Natural killer cell treated with Interleukin-12 subunit alpha and Interleukin-12 subunit beta and Interleukin-15 and Interleukin-18, amount 100 ng/mL, for 72 hours (primary cell): ENCODE results near the gene CSMD2. TPM values are rescaled to one million over a fixed set of nuclear protein-coding genes. Genes with fewer than 3 reads are reported as not detected.

Source experiments
- ATAC-seq, 2 donors: fragments of 150-1000 bp; cut with Tn5 transposase in 1 of 2; sonication (Bioruptor Pico), chemical (Tn5 transposase) in 1 of 2; 2 replicates each; pipeline ENCODE4 v1.10.0; 2021
- DNase-seq: peaks from one replicate; pipeline ENCODE4 v3.0.0; 2022; ENCODE audit warnings: low spot score
- H3K27ac Mint-ChIP-seq, 2 donors: 1 replicate in 1 of 2; 2 replicates in 1 of 2; pipeline ENCODE4 v1.8.0; 2022; ENCODE audit warnings: mixed read lengths in 2 of 2, mild to moderate bottlenecking in 1 of 2, moderate library complexity in 1 of 2
- H3K27me3 Mint-ChIP-seq, 2 donors: 1 replicate in 1 of 2; 2 replicates in 1 of 2; pipeline ENCODE4 v1.8.0; 2022; ENCODE audit warnings: mixed read lengths in 2 of 2
- H3K36me3 Mint-ChIP-seq: one replicate; pipeline ENCODE4 v1.8.0; 2022; ENCODE audit warnings: mixed read lengths
- H3K4me1 Mint-ChIP-seq, 2 donors: 1 replicate in 1 of 2; 2 replicates in 1 of 2; pipeline ENCODE4 v1.8.0; 2022; ENCODE audit warnings: low read depth in 2 of 2, mixed read lengths in 2 of 2, mild to moderate bottlenecking in 1 of 2
- H3K4me3 Mint-ChIP-seq: one replicate; pipeline ENCODE4 v1.8.0; 2022; ENCODE audit warnings: mixed read lengths
- H3K9me3 Mint-ChIP-seq: 2 replicates; pipeline ENCODE4 v1.8.0; 2022; ENCODE audit warnings: mixed read lengths
- total RNA-seq, 2 donors: library from RNA; stranded (reverse); gene quantifications; one replicate each; pipeline ENCODE4 v1.2.3, GENCODE V29; 2022

Gene CSMD2
- total RNA-seq, 2 donors from 2014 or later, result not detected

DNA sequence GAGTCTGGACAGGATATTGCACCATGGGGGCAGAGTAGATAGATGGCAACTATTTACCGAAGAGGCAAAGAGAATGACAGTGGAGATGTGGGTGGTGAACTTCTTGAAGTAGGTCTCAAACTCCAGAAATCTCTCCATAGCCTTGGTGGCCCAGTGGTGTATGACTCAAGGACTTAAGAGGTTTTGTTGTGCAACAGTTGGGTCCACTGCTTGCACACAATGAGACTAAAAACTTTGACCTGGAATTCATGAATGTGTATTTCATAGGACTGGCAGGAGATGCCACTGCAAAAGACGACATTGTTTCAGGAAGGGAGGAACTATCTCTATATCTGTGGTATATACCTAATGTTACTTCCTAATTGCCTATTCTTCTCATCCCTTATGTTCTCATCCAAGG lies 616.7 kb downstream of the CSMD2 start:
- Mint-ChIP-seq H3K4me3 (no peak overlapping the region), H3K9me3 (peaks cover 7% of the 10 kb centered on the region), H3K36me3 (no peaks in the 10 kb centered on the region), H3K4me1 (no peaks in the 10 kb centered on the region), H3K27me3 (peaks cover 26 to 37% of the 10 kb centered on the region in 2 donors), H3K27ac (no peak overlapping the region)
- DNase-seq, result no peak
- ATAC-seq, result no peak

DNA sequence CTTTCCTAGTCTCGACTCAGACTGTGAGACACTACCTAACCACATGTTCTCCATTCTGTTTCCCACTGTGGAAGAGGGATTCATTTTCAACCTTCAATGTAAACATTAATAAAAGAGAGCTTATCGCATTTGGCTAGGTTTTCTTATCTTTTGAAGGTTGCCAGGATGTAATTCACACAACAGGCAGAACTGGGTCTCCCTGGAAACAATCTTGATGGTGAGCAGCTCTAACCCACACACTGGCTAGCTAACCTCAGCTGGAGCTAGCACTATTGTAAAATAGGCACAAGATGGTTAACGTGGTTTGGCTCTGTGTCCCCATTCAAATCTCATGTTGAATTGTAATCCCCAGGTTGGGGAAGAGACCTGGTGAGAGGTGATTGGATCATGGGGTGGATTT lies 617.5 kb downstream of the CSMD2 start:
- Mint-ChIP-seq H3K27ac (no peak overlapping the region), H3K9me3 (peaks cover 7% of the 10 kb centered on the region), H3K36me3 (no peaks in the 10 kb centered on the region), H3K27me3 (peaks cover 26 to 34% of the 10 kb centered on the region in 2 donors), H3K4me1 (no peaks in the 10 kb centered on the region), H3K4me3 (no peak overlapping the region)
- DNase-seq, result no peak
- no peak for ATAC-seq

DNA sequence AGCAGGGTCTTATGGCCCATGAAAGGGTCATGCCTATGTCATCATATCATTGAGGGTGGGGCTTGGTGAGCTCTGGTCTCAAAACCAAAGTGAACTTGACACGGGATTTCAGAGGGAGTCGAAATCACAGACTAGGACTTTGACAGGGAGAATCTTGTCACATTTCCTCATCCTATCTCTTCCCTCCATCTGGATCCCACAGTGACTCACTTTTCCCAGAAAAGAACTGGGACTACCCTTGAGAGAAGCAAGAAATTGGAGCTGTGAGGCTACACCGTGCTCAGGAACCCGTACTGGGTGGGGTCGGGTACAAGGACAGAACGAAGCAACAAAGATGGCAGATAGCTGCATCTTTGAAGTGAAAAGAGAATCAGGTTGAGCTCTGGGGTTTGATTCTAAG lies 623.1 kb downstream of the CSMD2 start:
- no peaks in the 10 kb centered on the region for H3K36me3 Mint-ChIP-seq
- H3K27me3 Mint-ChIP-seq, result peaks cover 13 to 28% of the 10 kb centered on the region in 2 donors
- DNase-seq (no peak), ATAC-seq (no peak)
- H3K4me1 Mint-ChIP-seq, result no peaks in the 10 kb centered on the region
- H3K4me3 Mint-ChIP-seq, result no peak overlapping the region
- no peak overlapping the region for H3K27ac Mint-ChIP-seq
- H3K9me3 Mint-ChIP-seq, result no peaks in the 10 kb centered on the region

DNA sequence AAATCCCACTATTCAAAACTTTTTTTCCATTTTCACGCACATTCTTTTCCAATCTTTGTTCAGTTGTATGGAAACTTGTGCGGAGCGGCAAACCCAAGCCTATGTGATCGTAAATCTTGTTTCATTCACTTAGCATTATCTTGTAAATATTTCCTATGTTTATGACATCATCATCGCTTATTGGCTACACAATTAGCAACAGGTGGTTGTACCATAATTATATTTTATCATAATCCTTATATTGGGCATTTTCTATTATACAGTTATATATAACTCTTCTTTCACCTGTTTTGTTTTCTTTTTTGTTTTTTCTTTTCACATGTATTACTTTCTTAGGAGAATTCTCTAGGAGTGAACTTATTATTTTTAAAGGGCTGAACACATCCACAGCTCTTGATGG lies 627.1 kb downstream of the CSMD2 start:
- no peak overlapping the region for H3K27ac Mint-ChIP-seq
- DNase-seq (no peak), ATAC-seq (no peak)
- peaks cover 5 to 22% of the 10 kb centered on the region in 2 donors for H3K27me3 Mint-ChIP-seq
- H3K4me3 Mint-ChIP-seq, result no peak overlapping the region
- no peaks in the 10 kb centered on the region for H3K36me3 Mint-ChIP-seq
- H3K9me3 Mint-ChIP-seq, result no peaks in the 10 kb centered on the region
- H3K4me1 Mint-ChIP-seq, result no peaks in the 10 kb centered on the region

DNA sequence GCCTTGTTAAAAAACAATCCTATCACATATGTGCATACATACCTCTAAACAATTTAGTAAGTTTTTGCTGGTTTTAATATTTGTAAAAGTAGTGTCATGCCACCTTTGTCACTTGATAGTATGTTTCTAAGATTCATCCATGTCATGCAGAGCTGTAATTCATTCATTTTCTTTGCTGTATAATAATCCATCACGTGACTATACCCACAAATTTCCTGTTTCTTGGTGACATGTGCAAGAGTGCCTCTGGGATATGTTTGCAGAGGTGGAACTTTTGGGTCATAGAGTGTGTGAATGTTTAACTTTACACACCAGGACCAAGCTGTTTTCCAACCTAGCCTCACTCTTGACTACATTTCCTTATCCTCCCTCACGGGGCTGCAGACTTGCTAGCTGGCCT lies 629.7 kb downstream of the CSMD2 start:
- H3K9me3 Mint-ChIP-seq, result no peaks in the 10 kb centered on the region
- no peaks in the 10 kb centered on the region for H3K36me3 Mint-ChIP-seq
- H3K27ac Mint-ChIP-seq, result no peak overlapping the region
- H3K4me3 Mint-ChIP-seq, result no peak overlapping the region
- DNase-seq (no peak), ATAC-seq (no peak)
- peaks cover 12 to 28% of the 10 kb centered on the region in 2 donors for H3K27me3 Mint-ChIP-seq
- H3K4me1 Mint-ChIP-seq, result no peaks in the 10 kb centered on the region

DNA sequence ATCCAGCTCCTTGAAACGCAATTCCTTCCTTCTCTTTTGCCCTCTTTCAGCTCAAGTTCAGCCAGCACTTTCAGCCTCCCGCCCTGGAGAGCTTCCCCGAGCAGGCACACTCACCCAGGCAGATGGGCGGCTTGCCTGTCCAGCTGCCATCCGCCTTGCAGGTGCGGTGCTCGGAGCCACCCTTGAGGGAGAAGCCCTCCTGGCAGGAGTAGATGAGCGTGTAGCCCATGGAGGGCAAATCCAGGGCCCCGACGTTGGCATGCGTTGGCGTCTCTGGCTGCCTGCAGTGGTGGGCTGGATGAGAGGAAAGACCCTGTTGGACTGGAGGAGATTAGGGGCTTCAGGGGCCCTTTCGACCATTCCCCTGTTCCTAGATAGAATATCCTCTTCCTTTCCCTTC lies 632.1 kb downstream of the CSMD2 start:
- H3K4me3 Mint-ChIP-seq, result no peak overlapping the region
- peaks cover 25 to 33% of the 10 kb centered on the region in 2 donors for H3K27me3 Mint-ChIP-seq
- DNase-seq, result no peak
- H3K36me3 Mint-ChIP-seq, result no peaks in the 10 kb centered on the region
- no peaks in the 10 kb centered on the region for H3K9me3 Mint-ChIP-seq
- no peak for ATAC-seq
- no peaks in the 10 kb centered on the region for H3K4me1 Mint-ChIP-seq
- no peak overlapping the region for H3K27ac Mint-ChIP-seq

DNA sequence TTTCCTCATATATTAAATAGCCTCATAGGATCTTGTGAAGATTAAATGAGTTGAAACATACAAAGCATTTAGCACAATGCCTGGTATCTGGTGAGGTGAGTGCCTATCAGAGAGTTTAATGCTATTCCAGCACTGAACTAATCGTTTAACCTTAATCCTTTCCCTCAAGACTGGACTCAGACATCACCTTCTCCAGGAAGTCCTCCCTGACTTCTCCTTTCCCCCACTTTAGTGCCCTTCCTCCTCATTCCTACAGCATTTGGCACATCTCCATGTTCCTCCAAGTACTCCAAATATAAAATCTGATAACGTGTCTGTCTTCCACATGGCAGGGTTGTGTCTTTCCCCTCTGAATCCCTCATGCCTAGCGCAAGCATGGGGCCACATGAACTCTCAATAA lies 632.8 kb downstream of the CSMD2 start:
- H3K4me1 Mint-ChIP-seq, result no peaks in the 10 kb centered on the region
- no peak for DNase-seq
- no peaks in the 10 kb centered on the region for H3K36me3 Mint-ChIP-seq
- H3K4me3 Mint-ChIP-seq, result no peak overlapping the region
- H3K27ac Mint-ChIP-seq, result no peak overlapping the region
- peaks cover 25 to 33% of the 10 kb centered on the region in 2 donors for H3K27me3 Mint-ChIP-seq
- no peak for ATAC-seq
- H3K9me3 Mint-ChIP-seq, result no peaks in the 10 kb centered on the region

DNA sequence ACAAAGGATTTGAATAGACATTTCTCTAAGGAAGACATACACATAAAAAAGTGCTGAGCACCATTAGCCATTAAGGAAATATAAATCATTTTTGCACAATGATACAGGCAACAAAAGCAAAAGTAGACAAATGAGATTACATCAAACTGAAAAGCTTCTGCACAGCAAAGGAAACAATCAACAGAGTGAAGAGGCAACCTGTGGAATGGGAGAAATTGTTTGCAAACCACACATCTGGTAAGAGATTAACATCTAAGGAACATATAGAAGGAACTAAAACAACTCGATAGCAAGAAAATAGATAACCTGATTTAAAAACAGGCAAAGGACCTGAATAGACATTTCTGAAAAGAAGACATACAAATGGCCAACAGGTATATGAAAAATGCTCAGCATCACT lies 635.1 kb downstream of the CSMD2 start:
- ATAC-seq (no peak), DNase-seq (no peak)
- H3K36me3 Mint-ChIP-seq, result no peaks in the 10 kb centered on the region
- H3K27ac Mint-ChIP-seq, result no peak overlapping the region
- H3K4me1 Mint-ChIP-seq, result no peaks in the 10 kb centered on the region
- H3K9me3 Mint-ChIP-seq, result no peaks in the 10 kb centered on the region
- H3K4me3 Mint-ChIP-seq, result no peak overlapping the region
- peaks cover 32 to 39% of the 10 kb centered on the region in 2 donors for H3K27me3 Mint-ChIP-seq

DNA sequence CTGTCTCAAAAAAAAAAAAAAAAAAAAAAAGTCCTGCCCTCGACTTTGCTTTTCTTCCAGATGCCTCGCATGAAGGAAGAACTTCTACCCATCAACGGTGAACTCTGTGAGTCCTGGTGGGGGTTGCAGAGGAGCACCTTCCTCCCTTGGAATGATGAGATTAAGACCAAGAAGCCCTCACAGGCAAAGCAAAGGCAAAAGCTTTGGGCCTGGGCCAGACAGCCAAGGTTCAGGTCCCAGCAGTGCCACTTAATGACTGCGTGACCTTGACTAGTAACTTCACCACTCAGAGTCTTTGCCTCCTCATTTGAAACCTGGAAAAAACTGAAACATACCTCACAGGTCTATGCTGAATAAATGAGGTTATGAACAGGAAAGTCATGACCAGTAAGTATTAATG lies 637.1 kb downstream of the CSMD2 start:
- H3K4me3 Mint-ChIP-seq, result no peak overlapping the region
- no peaks in the 10 kb centered on the region for H3K4me1 Mint-ChIP-seq
- H3K9me3 Mint-ChIP-seq, result no peaks in the 10 kb centered on the region
- no peak overlapping the region for H3K27ac Mint-ChIP-seq
- no peak for ATAC-seq
- peaks cover 38 to 40% of the 10 kb centered on the region in 2 donors for H3K27me3 Mint-ChIP-seq
- no peak for DNase-seq
- H3K36me3 Mint-ChIP-seq, result no peaks in the 10 kb centered on the region

DNA sequence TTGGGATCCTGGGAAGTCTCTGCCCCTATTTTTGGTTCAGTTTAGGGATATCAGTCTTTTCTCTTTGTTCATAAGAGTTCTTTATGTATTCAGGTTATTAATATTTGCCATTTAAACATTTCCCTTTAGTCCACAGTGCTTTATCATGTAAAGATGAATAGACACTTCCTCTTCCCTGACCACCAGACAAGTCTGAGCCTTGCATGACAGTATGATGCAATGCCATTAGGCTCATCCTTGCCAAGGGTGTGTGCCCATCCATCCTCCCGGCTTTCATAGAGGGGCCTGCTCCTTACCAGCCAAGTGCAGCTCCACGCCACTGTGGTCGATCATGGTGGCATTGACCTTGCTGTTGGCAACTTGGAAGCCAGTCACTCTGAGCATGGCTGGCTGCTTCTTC lies 640.4 kb downstream of the CSMD2 start:
- Mint-ChIP-seq H3K27ac (no peak overlapping the region), H3K4me3 (no peak overlapping the region), H3K4me1 (no peaks in the 10 kb centered on the region), H3K27me3 (peaks cover 33 to 37% of the 10 kb centered on the region in 2 donors), H3K36me3 (no peaks in the 10 kb centered on the region), H3K9me3 (no peaks in the 10 kb centered on the region)
- ATAC-seq (no peak), DNase-seq (no peak)

DNA sequence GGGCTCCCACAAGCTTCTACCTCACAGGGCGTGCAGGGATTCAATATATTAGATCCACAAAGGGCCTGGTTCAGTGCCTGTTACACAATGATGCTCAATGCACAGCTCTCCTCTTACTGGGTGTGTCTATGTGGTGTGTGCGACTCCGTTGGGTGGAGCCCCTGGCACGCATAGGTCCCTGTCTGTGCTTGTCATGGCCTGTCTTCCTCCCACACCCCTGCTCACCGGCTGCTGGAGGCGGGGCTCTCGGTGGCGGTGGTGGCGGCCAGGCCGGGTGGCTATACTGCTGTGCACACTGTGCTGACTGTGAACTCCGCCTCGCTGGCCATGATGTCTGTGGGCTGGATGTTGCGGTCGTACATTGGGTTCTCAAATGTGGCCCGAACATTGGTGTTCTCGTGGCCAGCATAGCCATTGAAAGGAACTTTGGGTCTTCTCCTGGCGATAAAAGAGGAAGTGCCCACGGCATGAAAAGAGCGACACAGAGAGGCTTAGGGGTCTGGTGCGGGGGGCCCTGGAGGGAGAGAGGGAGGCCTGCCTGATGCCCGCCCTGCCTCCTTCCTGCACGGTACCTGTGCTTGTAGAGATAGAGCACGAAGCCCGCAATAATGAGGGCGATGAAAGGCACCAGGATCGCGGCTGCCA lies 645.7 kb downstream of the CSMD2 start:
- peaks cover 20 to 24% of the 10 kb centered on the region in 2 donors for H3K27me3 Mint-ChIP-seq
- no peak overlapping the region for H3K27ac Mint-ChIP-seq
- no peaks in the 10 kb centered on the region for H3K36me3 Mint-ChIP-seq
- no peaks in the 10 kb centered on the region for H3K9me3 Mint-ChIP-seq
- H3K4me3 Mint-ChIP-seq, result no peak overlapping the region
- no peak for DNase-seq
- no peak for ATAC-seq
- no peaks in the 10 kb centered on the region for H3K4me1 Mint-ChIP-seq

DNA sequence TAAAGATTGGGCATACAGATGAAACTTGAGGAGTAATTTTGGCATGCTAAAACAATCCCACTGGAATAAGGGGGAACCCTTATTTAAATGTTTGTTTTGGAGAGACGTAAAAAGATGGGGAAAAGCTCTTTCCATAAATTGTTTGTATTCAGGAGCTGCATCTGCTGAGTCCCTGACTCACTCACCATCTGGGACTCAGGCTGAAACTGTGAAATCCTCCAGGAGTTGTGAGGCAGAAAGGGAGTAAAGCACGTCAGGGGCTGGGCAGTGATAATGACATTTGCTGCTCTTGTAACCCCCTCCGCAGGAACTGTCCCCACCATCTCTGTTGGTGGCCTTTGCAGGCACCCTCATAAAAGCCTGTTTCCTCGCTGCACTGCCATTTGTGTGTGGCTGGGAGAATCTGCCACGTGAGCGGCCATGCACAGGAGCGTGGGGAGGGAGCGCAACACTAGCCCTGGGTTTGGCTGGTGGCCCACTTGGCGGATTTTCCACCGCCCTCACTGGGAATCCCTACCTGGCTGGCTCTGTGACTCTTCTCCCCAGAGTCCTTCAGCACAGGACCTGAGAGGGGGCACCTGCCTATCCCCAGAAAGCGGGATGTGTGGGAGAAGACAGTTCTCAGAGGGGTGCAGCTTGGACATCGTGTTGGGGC lies 647.3 kb downstream of the CSMD2 start:
- Mint-ChIP-seq H3K4me1 (no peaks in the 10 kb centered on the region), H3K27me3 (peaks cover 11 to 12% of the 10 kb centered on the region in 2 donors), H3K9me3 (no peaks in the 10 kb centered on the region), H3K27ac (no peak overlapping the region), H3K4me3 (no peak overlapping the region), H3K36me3 (no peaks in the 10 kb centered on the region)
- DNase-seq (no peak), ATAC-seq (no peak)

DNA sequence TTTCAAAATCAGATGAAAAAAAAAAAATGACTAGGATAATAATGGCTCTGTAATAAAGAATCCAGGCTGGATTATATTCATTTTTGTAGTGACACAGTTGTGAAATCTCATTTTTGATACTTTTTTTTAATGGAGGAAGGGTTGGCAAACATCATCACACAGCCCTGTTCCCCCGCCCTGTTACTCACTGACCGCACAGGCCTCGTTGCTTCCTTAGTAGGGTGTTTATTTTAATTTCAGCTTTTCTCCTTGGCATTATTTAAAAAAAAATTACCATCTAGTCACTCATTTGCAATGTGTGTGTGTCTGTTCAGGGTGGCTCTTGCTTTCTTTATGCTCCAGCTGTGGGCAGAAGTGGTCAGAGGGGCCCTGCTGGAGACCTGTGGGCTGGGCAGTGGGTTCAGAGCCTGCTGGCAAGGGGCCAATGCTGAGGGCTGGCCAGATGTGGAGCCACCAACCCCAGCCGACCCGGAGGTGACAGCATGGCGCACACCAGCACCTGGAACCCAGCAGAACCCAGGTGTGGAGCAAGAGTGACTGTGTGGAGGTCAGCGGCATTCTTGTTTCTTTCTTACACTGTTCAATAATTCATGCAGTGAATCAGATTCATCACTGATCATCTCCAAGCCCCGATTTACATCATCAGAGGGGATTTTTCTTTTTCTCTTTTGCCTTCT lies 648.0 kb downstream of the CSMD2 start:
- Mint-ChIP-seq H3K9me3 (no peaks in the 10 kb centered on the region), H3K4me3 (no peak overlapping the region), H3K4me1 (no peaks in the 10 kb centered on the region), H3K27me3 (peaks cover 5 to 8% of the 10 kb centered on the region in 2 donors), H3K27ac (no peak overlapping the region), H3K36me3 (no peaks in the 10 kb centered on the region)
- no peak for ATAC-seq
- no peak for DNase-seq

DNA sequence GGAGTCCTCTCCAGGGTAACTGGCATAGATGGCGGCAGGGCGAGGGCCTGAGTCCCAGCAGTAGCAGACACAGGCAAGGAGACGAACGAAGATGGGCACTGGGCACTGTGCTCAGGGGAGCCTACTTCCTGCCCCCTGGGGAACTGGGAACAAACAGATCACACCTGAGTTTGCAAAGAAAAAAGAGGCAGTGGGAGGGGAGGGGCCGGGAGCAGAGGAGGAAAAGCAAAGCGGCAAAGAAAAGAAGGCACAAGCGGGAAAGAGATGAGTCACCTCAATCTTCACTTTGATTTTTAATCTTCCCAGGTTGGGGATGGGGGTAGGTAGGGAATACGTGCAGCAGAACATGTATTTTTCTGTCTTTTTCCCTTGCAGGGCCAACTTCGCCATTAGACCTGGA lies 648.6 kb downstream of the CSMD2 start:
- Mint-ChIP-seq H3K36me3 (no peaks in the 10 kb centered on the region), H3K9me3 (no peaks in the 10 kb centered on the region), H3K27ac (no peak overlapping the region), H3K27me3 (peaks cover 5 to 13% of the 10 kb centered on the region in 2 donors), H3K4me3 (no peak overlapping the region), H3K4me1 (no peaks in the 10 kb centered on the region)
- ATAC-seq (no peak), DNase-seq (no peak)
